SKM-1 treated with dmso at 0.1 percent for 144 hours (cell line): ENCODE results near the gene ERF.
A peak's percentile ranks its signal among the peaks of the same experiment; 100 is the strongest.

Experiments
- DNase-seq: peaks from one replicate; lab custom pipeline; 2025; ENCODE audit not compliant: unreplicated experiment; lab: John Stamatoyannopoulos, UW

Gene ERF

GRCh38 chr19:42287017-42287826, 32.3 kb upstream of the ERF start:
- DNase-seq: no peak

- no peak for DNase-seq
Measured at GRCh38 chr19:42286349-42287016, 31.6 kb upstream of the ERF start.

DNA sequence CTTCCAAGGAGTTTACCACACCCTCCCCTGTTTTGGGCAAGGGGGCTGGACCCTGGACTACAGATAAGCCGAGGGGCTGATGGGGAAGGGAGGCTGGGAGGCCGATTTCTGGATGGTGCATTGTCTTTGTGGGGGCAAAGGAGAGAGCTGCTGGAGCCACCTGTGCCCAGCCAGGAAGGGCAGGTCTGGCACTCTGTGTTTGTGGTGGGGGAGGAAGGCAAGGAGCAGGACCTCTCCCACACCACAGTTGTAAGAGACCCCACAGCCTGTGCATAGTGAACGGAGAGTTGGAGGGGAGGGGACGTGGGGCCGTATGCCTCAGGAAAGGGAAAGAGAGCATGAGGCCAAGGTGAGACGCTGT, 31.0 kb upstream of the ERF start:
- DNase-seq: no peak

DNA sequence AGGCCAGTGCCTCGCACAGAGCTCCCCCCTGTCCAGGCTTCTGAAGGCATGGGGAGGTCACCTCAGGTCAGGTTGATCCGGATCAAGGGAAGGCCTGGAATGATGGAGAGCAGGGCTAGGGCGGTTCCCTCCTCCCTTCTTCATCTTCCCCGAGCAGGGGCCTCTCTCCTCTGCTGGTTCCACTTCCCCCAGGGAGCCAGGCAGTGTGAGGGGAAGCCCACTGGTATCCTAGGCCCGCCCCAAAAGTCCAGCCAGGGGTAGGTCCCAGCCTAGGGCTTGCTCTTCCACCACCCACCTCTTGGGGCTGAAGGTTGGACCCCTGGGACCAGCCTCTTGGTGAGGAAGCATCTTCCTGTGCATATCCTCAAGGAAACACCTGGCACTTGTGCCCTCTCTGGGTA, 30.6 kb upstream of the ERF start:
- no peak for DNase-seq

GRCh38 chr19:42284591-42285341, 29.8 kb upstream of the ERF start:
- DNase-seq: no peak

- DNase-seq: peak; percentile 31
Measured at GRCh38 chr19:42284066-42284501, 29.2 kb upstream of the ERF start.

DNA sequence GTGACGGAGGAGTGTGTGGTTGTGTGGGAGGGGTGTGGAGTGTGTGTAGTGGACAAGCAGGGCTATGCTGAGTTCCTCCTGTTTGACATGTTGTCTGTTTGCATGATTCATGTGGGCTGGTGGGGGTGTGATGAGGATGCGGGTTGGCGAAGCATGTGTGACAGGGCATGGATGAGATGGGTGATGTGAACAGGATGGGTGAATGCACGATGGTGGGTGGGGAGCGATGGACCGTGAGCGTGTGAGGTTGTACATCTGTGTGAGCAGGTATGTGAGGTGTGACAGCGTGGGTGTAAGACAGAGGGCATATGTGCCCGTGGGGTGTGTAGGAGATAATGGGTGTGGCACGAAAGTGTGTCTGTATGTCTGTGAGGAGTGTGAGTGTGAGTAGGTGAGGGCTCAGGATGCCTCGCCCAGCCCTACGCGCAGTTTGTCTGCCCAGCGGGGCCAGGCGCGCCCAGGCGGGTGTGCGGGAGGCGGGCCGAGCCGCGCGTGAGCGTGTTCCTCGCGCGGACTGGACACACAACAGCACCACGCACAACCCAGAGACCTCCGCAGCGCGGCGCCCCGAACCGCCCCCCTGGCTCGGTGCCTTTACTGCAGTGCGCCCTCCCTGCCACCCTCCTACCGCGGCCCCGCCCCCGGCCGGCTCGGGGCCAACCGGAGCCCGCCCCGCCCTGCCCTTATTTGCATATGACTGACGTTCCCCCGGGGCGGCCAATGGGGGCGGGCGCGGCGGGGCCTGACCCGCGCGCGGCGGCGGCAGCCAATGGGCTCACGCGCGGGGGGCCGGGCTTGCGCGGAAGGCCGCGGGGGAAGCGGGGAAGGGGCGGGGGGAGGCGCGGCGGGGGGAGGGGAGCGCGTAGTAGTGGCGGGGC, 28.5 kb upstream of the ERF start:
- peak; percentile 69 for DNase-seq

- no peak for DNase-seq
Measured at GRCh38 chr19:42282819-42283187, 27.9 kb upstream of the ERF start.

DNA sequence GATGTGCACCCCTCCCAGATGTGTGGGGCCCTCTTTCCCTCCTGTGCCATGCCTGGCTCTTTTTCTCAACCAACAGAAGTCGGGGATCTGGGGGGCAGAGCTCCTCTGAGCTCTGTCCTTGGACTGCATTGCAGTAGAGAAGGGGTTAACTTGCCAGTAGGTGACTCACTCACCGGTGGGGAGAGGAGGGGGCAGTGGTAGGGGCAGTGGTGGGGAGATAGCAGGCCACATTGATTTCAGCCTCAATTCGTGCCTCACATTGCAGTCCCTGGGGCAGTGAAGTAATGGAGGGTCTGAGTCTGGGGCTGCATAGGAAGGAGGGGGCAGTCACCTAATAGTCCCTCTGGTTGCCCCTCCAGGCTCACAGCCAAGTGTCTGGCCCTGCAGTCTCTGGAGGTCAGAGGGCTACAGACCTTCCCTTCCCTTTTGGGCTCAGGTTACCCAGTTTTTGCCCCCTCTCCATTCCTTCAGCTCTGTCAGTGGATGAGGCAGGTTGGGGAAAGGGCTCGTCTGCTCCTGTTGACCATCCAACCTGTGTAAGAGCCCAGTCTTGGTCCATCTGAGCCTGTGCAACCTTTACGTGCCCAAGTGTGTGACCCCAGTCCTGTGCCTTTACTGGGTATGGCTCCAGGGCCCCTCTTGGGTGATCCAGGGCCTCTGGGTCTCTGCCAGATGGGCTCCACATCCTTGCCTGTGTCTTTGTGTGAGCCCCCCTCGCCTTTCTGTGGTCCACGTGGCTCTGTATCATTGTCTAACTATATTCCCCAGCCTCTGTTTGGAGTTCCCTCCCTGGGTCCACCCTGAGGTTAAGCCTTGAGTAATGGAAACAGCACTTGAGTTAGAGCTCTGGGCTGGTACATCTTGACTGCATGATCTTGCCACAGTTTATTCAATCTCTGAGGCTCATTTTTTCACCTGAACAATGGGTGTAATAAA, 27.2 kb upstream of the ERF start:
- DNase-seq: no peak

DNA sequence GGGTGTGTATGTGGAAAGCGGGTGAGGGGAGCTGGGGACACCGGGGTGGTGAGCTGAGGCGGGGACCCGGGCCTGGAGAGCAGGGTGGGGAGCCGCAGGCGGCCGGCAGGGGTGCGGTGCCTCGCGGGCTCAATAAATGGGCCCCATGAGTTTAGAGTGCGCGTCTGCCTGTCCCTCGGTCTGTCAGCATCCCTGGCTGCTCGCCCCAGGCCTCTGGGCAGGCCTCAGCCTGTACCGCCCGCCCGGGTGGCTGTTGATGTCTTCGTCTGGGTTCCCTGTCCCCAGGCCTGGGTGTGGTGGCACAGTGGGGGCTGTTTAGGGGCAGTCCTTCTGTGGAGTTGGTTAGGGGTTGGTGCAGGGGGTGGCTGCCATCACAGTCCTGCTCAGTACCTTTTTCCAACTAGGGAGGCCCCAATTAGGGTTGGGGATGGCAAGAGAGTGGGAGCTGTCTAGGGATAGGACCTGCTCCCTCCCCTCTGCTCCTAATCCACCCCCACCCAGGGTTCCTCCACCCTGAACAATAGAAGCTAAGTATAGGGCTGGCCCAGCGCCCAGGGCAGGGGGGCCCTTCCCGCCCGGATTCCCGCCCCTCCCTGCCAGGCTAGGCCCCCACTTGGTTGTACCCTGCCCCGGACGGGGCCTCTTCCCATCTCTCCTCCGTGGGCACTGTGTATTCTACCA, 26.4 kb upstream of the ERF start:
- DNase-seq: no peak

DNA sequence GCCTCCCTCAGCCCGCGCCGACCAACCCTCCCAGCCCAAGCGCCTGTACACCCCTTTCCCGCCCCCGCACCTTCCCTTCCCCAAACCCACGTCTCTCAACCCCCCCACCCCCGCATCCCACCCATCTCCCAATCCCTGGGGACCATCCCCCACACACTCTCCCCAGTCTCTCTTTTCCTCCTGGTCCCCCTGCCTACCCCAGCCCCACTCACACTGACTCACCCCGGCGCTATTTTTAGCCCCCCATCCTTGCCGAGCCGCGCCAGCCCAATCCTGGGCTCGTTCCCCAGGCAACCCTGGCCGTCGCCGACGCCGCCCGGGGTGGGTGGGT, 25.9 kb upstream of the ERF start:
- DNase-seq: no peak

- DNase-seq: peak; percentile 44
Measured at GRCh38 chr19:42279902-42280814, 25.2 kb upstream of the ERF start.

DNA sequence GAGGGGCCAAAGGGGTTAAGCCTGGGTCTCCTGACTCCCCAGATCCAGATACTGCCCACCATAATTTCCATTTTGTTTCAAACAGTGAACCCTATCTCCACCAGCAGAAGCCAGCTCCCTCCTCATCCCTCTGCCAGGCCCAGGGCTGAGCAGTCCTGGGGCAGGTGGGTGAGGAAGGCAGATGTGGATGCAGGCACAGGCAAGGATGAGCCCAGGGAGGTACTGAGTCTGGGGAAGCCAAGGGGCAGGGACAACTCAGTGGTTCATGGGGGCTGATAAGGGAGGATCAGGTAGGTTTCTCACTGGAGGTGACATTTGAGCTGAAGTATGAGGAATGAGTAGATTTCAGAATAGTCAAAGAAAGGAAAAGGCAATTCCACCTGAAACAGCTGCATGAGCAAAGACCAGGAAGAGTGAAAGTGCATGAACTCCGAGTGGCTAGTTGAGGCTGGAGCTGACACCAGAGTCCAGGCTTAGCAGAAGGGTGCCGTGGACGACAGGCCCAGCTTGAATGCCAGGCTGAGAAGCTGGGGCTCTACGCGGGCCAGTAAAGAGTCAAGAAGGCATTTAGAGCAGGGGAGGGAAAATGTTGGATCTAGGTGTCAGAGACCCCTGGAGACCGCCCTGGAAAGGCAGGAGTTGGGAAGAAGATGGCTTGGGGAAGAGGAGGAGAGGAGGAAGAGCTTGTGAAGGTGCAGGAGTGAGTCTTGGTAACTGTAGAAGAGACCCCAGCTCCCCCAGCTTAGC, 24.4 kb upstream of the ERF start:
- no peak for DNase-seq

GRCh38 chr19:42278452-42279154, 23.7 kb upstream of the ERF start:
- DNase-seq: no peak

GRCh38 chr19:42277821-42278451, 23.0 kb upstream of the ERF start:
- no peak for DNase-seq

DNA sequence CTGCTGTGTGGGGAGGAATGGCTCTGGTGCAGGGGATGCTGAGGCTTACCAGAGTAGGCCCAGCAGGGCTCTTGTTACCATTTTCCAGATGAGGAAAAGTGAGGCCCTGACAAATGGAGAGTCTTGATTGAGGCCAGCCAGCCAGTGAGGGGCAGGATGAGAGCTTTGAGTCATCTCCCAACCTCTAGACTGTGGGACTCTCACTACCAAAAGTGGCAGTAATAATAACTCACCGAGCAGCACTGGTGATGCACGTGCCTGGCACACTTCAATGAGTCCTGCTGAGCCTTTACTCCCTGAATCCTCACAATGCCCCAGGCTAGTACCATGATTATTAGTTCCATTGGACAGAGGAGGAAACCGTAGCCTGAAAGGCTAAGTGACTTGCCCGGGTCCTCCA, 21.9 kb upstream of the ERF start:
- DNase-seq: no peak

DNA sequence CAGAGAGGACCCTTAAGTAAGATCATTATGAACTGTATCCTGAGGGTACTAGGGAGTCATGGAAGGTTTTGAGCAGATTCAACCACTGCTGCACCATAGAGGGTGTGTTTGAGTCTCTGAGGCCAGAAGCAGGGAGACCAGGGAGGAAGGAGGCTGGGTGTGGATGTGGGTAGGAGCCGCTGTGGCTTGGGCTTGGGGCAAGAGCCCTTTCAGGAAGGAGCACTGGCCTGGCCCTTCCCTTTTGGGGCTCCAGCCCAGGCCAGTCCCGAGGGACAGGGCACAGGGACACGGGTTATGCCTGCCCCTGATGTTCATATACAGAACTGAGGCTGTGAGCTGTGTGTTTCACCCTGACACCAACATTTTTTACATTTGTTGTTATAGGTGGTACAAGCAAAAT, 21.4 kb upstream of the ERF start:
- DNase-seq: no peak
